HepG2 (cell line): ENCODE results near the gene CAMK4.

Experiments used
- ARHGAP35 ChIP-seq: sonication (generic); formaldehyde crosslinking; IDR thresholded peaks from 2 replicates; pipeline ENCODE4 v1.9.0; 2022; ENCODE audit warnings: mild to moderate bottlenecking, inconsistent platforms, moderate library complexity, missing genetic modification reagents, borderline replicate concordance
- ATF3 ChIP-seq: sonication (generic); formaldehyde crosslinking; IDR thresholded peaks from 2 replicates; pipeline ENCODE4 v1.4.0; 2020; ENCODE audit warnings: missing genetic modification reagents
- ATF7-NPFF ChIP-seq: sonication (generic); formaldehyde crosslinking; IDR thresholded peaks from 2 replicates; pipeline ENCODE4 v1.8.1; 2023; ENCODE audit warnings: mild to moderate bottlenecking, low read depth, missing genetic modification reagents, moderate library complexity
- BRCA1 ChIP-seq: sonication (generic); formaldehyde crosslinking; IDR thresholded peaks from 2 replicates; pipeline ENCODE4 v1.4.0; 2020; ENCODE audit warnings: missing genetic modification reagents
- CTCF ChIP-seq: sonication (generic); formaldehyde crosslinking; IDR thresholded peaks from 2 replicates; pipeline ENCODE4 v1.5.0; 2020; ENCODE audit warnings: mild to moderate bottlenecking, missing genetic modification reagents, moderate library complexity
- DMAP1 ChIP-seq: IDR thresholded peaks from 2 replicates; pipeline ENCODE4 v1.6.1; 2016
- EP300 ChIP-seq, 3 experiments: sonication (generic) in 1 of 3; formaldehyde crosslinking in 1 of 3; IDR thresholded peaks; 2 replicates each; pipeline versions ENCODE4 v1.5.1 to v1.6.1; 2011 to 2020; ENCODE audit warnings: low read depth in 2 of 3, low read length in 2 of 3, borderline replicate concordance in 1 of 3, improper control_type of control experiment in 1 of 3, mild to moderate bottlenecking in 1 of 3, missing genetic modification reagents in 1 of 3, moderate library complexity in 1 of 3
- JUND ChIP-seq: sonication (generic); formaldehyde crosslinking; IDR thresholded peaks from 2 replicates; pipeline ENCODE4 v1.8.0; 2022; ENCODE audit warnings: mild to moderate bottlenecking, missing genetic modification reagents
- NFE2L1 ChIP-seq: sonication (generic); formaldehyde crosslinking; IDR thresholded peaks from 2 replicates; pipeline ENCODE4 v1.4.0; 2020; ENCODE audit warnings: missing genetic modification reagents, mild to moderate bottlenecking, borderline replicate concordance
- YY1 ChIP-seq: IDR thresholded peaks from 2 replicates; pipeline ENCODE4 v1.6.1; 2011; ENCODE audit warnings: low read length, low read depth, moderate library complexity, mild to moderate bottlenecking; ENCODE audit not compliant: insufficient read depth, insufficient replicate concordance
- ZNF784 ChIP-seq: sonication (generic); formaldehyde crosslinking; IDR thresholded peaks from 2 replicates; pipeline ENCODE4 v1.5.1; 2020; ENCODE audit warnings: missing genetic modification reagents, mild to moderate bottlenecking, borderline replicate concordance
- ZSCAN30 ChIP-seq: sonication (generic); formaldehyde crosslinking; IDR thresholded peaks from 2 replicates; pipeline ENCODE4 v1.5.0; 2020; ENCODE audit warnings: mild to moderate bottlenecking, missing genetic modification reagents

GRCh38 chr5:111469293-111469896 is 245.2 kb downstream of the CAMK4 start:
- TF ChIP-seq DMAP1 (CRISPR knock-in tag) = no peak
- no peak for TF ChIP-seq YY1
- TF ChIP-seq ZSCAN30 (CRISPR knock-in tag) = no peak
- no peak for TF ChIP-seq ATF7-NPFF (CRISPR knock-in tag)
- no peak for TF ChIP-seq ATF3 (CRISPR knock-in tag)
- TF ChIP-seq ARHGAP35 (CRISPR knock-in tag) = no peak
- no peak for TF ChIP-seq ZNF784 (CRISPR knock-in tag)
- TF ChIP-seq NFE2L1 (CRISPR knock-in tag) = no peak
- TF ChIP-seq CTCF (CRISPR knock-in tag) = no peak
- TF ChIP-seq BRCA1 (CRISPR knock-in tag) = no peak
- no peak for TF ChIP-seq JUND (CRISPR knock-in tag)
- TF ChIP-seq EP300 (IDR thresholded peaks at IDR 0.05; ENCODE audit: low read depth in 2 of 2, low read length in 2 of 2) = no peak
- TF ChIP-seq EP300 (CRISPR knock-in tag; IDR thresholded peaks at IDR 0.05; ENCODE audit: borderline replicate concordance) = no peak
